Astrocyte of the spinal cord (primary cell): ENCODE measurements around the gene CCDC78.
"Not testable (repeated sequence)": the region's sequence is repeated elsewhere in the genome, so short reads cannot be mapped to it uniquely, and the experiment has no call there.

Experiments
- DNase-seq: peaks from one replicate; pipeline ENCODE4 v3.0.0; 2011; ENCODE audit warnings: low read depth, low spot score
- H3K4me3 ChIP-seq: 2 replicates; pipeline ENCODE4 v1.5.1; 2011; ENCODE audit warnings: low read depth, mild to moderate bottlenecking, low read length, moderate library complexity
- CTCF ChIP-seq: IDR thresholded peaks from 2 replicates; pipeline ENCODE4 v1.5.1; 2012; ENCODE audit warnings: low read depth, mild to moderate bottlenecking, low read length, inconsistent platforms
- in situ Hi-C: cut with HindIII; loops from 2 replicates; pipeline ENCODE4 v1.10.0; 2017; ENCODE audit warnings: low sequenced_read_pairs

CCDC78 gene

GRCh38 chr16:695355-696089 lies 30.7 kb downstream of the CCDC78 start:
- in situ Hi-C loops, result no loop called here
- TF ChIP-seq CTCF, result no peak
- DNase-seq, result no peak
- H3K4me3 ChIP-seq, result no peak overlapping the region

- DNase-seq, result no peak
- no peak overlapping the region for H3K4me3 ChIP-seq
- in situ Hi-C loops, result no loop called here
- TF ChIP-seq CTCF, result no peak
Measured at GRCh38 chr16:694863-695354, 31.3 kb downstream of the CCDC78 start.

- DNase-seq, result no peak
- in situ Hi-C loops, result no loop called here
- H3K4me3 ChIP-seq, result no peak overlapping the region
Measured at GRCh38 chr16:694187-694862, 31.9 kb downstream of the CCDC78 start.

GRCh38 chr16:693766-694165 lies 32.5 kb downstream of the CCDC78 start:
- no peak for TF ChIP-seq CTCF
- DNase-seq, result no peak
- H3K4me3 ChIP-seq, result no peak overlapping the region
- in situ Hi-C loops, result no loop called here

More at GRCh38 chr16:694187-694862, 31.9 kb downstream of the CCDC78 start:
- TF ChIP-seq CTCF, result no peak

GRCh38 chr16:693364-693763 lies 32.9 kb downstream of the CCDC78 start:
- DNase-seq, result no peak
- H3K4me3 ChIP-seq, result no peak overlapping the region
- in situ Hi-C loops, result no loop called here
- TF ChIP-seq CTCF, result no peak

GRCh38 chr16:692356-693108 lies 33.7 kb downstream of the CCDC78 start:
- no peak for DNase-seq
- no peak overlapping the region for H3K4me3 ChIP-seq
- in situ Hi-C loops, result no loop called here
- TF ChIP-seq CTCF, result no peak

GRCh38 chr16:691242-691641 lies 35.0 kb downstream of the CCDC78 start:
- DNase-seq, H3K4me3 ChIP-seq, in situ Hi-C loops: not testable (repeated sequence)
